GM18502 (cell line): ENCODE measurements around the gene RCOR2.

ENCODE experiments used
- ATAC-seq: cut with Tn5 transposase; IDR thresholded peaks from one replicate; pipeline ENCODE4 v1.9.1; 2021; ENCODE audit warnings: mild to moderate bottlenecking; ENCODE audit not compliant: unreplicated experiment, poor library complexity

The RCOR2 gene

DNA sequence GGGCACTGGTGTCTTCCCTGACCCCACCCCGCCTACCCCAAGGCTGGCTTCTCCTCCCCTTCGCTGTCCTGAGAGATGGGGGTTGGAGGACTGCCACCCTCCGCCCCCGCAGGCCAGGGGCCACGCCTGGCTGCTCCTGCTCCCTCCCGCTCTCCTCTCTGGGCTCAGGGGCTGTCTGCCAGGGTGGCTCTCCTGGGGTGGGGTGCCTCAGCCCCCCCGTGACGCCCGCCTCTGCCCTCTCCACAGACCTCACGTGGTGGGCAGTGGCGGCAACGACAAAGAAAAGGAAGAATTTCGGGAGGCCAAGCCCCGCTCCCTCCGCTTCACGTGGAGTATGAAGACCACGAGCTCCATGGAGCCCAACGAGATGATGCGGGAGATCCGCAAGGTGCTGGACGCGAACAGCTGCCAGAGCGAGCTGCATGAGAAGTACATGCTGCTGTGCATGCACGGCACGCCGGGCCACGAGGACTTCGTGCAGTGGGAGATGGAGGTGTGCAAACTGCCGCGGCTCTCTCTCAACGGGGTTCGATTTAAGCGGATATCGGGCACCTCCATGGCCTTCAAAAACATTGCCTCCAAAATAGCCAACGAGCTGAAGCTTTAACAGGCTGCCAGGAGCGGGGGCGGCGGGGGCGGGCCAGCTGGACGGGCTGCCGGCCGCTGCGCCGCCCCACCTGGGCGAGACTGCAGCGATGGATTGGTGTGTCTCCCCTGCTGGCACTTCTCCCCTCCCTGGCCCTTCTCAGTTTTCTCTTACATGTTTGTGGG, 8.1 kb downstream of the RCOR2 start:
- ATAC-seq = no peak

DNA sequence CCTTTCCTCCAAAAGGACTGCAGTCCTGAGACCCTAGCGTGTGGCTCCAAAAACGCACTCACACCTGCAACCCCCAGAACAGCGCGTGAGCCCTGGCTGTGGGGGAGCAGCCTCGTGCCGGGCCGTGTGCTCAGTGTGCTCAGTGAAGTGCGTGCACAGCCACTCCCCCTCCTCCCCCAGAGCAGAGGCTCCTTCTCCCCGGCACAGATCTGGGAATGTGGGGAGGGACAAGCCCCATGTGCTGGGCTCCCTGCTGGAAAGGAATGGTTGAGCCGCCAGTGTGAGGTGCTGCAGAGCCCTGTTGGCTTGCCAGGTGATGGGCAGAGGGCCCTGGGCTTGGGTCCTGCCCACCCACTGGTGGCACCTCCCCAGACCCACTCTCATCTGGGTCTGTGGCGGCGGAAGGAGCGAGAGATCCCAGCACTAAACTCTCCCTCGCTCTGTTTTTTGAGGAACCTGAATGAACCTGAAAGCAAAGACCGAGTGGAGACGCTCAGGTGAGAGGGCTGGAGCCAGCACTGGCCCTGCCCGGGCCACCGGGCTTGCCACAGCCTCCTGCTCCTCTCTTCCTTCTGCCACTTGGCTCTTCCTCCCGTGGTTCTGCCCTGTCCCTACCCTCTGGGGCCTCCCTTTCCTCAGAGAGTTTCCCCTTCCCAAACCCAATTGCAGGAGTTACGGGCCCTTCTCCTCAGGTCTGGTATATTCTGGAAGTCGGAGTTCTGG, 9.0 kb downstream of the RCOR2 start:
- no peak for ATAC-seq

DNA sequence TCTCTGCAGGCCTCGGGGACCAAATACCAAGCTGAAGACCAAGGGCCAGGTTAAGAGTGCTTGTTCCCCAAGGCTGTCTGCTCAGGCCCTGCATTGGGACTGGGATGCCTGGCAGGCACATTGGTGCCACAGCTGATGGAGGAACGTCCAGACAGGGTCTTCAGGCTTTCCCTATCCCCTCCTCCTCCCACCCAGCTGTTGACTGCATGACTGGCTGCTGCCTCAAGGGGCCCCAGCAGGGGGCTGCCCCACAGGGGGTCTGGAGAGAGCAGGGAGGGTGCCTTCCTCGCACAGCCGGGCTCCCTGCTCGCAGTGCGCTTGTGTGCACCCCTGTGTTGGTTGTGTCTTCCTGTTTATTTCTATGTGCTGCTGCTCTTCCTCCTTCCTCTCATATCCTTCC, 9.9 kb downstream of the RCOR2 start:
- no peak for ATAC-seq

- no peak for ATAC-seq
Observed at GRCh38 chr11:63906585-63906984, 10.4 kb downstream of the RCOR2 start.

DNA sequence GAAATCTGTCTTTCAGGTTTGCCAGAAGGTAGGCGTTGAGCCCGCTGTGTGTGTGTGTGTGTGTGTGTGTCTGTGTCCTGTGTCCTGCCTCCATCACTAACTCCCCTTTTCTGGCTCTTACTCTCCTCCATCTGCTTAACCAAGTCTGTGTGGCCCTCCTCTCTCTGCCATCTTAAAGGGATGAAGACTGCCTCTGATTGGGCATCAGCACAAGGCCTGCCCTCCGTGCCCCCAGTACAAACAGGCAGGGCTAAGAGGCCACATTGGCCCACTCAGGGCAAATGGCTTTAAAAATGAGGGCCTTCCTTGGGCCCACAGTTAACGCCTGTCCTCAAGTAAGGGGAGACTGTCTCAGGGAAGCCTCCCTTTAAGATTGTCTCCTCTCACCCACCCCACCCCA, 10.9 kb downstream of the RCOR2 start:
- ATAC-seq = no peak

GRCh38 chr11:63905179-63905578, 11.8 kb downstream of the RCOR2 start:
- ATAC-seq = no peak

DNA sequence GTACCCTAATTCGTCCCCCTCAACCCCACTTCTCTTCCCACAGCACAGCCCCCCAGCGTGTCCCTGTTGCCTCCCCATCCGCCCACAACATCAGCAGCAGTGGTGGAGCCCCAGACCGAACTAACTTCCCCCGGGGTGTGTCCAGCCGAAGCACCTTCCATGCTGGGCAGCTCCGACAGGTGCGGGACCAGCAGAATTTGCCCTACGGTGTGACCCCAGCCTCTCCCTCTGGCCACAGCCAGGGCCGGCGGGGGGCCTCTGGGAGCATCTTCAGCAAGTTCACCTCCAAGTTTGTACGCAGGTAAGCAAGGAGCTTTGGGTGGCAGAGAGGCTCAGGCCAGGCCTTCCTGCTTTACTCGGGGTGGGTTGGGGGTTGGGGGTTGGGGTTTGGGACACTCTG, 12.2 kb downstream of the RCOR2 start:
- ATAC-seq = no peak

DNA sequence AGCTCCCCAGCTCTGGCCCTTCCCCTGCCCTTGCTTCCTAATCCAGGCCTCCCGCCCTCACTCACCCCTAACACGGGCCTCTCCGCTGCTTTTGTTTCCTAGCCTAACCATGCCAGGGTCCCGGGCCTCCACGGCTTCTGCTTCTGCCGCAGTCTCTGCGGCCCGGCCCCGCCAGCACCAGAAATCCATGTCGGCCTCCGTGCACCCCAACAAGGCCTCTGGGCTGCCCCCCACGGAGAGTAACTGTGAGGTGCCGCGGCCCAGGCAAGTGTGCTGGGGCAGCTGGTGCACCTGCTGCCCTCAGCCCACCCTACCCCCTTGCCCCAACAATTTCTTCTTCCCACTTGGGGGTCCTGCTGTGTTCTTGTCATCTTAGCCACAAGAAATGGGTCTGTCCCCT, 13.1 kb downstream of the RCOR2 start:
- no peak for ATAC-seq

- no peak for ATAC-seq
Observed at GRCh38 chr11:63901660-63902059, 15.3 kb downstream of the RCOR2 start.

DNA sequence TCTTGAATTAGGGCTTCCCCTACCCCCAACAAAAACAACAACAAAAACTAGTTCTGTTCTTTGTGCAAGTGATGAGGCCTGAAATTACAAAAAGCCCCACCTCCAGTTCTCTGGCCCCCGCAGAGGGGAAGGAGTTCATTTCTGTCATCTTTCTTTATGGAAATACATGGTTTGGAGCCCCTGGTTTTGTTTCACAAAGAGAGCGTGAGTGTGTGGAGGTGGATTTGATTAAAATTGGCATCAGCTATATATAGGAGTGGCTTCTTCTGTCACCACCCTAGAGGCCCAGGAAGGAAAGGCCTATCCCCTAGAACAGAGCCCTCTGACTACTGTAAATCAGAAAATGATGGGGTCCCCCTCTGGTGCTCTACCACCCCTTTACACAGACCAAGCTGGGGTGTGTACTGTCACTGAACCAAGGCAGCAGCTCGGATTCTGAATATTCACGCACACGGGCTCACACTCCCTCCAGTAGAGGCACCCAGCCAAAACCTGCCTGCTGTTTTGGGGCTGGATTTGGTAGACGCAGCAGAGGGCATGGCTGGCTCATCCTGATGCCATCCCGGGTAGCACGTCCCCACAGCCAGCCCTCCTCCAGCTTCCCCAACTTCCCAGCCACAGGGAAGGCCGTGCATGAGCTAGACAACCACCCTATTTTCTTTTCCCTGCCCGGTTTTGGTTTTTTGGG, 19.4 kb downstream of the RCOR2 start:
- ATAC-seq = no peak

- no peak for ATAC-seq
Observed at GRCh38 chr11:63896071-63896470, 20.9 kb downstream of the RCOR2 start.

DNA sequence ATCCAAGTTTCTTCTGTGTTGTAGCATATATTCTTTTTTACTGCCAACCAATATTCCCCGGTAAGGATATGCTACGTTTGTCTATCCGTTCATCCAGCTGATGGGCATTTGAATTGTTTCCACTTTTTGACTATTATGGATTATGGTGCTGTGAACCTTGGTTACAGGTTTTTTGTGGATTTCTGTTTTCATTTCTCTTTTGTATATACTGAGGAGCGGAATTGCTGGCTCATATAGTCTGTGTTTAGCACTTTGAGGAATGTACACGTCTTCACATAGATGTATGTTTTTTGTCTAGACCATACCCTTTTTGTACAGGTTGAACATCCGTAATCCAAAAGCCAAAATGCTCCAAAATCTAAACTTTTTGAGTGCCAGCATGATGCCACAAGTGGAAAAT, 23.6 kb downstream of the RCOR2 start:
- no peak for ATAC-seq

DNA sequence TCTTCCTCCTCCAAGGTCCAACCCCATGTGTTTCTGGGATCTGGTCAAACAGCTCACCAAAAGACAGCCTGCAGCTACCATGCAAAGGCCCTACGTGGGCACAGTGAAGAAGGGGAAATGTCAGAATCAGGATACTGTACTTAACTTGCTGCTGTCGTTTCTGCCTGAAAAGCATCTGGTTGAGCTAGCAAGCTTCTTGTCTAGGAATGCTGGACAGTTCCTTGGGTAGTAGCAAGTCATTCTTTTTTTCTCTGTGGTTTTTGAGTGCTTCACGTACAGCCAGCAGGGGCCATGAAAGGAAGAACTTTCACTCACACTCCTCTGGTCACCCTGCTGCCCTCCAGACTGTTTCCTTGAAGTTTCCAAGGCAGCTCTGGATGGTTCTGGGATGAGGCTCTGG, 24.7 kb downstream of the RCOR2 start:
- ATAC-seq = no peak

DNA sequence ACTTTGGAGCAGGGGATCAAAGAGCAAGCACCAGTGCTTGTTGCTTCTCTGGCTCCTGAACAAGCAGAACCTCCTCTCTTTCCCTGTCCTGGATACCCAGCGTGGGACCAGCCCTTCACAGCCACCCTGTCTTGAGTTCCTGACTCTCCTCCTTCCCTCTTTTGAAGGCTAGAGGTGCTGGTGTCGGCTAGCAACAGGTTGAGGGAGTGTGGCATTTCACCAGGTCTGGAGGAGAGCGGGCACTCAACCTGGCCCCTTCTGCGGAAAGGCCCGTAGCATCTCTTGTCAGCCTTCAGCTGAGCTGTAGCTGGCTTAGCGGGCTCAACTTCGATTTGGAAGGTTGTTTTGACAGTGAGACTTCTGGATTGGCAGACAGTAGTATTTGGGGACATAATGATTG, 26.6 kb downstream of the RCOR2 start:
- no peak for ATAC-seq

DNA sequence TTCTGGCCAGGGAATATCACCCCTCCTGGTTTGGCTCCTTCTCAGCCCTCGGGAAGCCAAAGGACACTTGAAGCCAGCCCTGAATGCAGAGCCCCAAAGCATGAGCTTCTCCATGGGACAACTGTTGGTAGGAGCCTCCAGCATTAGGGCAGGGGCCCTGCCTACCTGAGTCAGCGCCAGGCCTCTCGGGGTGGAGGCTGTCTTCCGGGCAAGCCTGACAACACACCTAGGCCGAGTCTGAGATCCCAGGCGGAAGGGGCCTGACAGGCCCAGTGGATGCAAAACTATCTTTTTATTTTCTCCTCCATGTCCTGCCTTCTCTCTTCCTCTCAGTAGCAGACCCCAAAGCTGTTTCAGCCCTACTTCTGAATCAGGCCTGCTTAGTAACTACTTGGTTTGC, 27.6 kb downstream of the RCOR2 start:
- ATAC-seq = no peak

- peak; percentile 57 for ATAC-seq
Observed at GRCh38 chr11:63888170-63889086, 28.5 kb downstream of the RCOR2 start.

GRCh38 chr11:63887386-63887999, 29.5 kb downstream of the RCOR2 start:
- ATAC-seq = no peak

DNA sequence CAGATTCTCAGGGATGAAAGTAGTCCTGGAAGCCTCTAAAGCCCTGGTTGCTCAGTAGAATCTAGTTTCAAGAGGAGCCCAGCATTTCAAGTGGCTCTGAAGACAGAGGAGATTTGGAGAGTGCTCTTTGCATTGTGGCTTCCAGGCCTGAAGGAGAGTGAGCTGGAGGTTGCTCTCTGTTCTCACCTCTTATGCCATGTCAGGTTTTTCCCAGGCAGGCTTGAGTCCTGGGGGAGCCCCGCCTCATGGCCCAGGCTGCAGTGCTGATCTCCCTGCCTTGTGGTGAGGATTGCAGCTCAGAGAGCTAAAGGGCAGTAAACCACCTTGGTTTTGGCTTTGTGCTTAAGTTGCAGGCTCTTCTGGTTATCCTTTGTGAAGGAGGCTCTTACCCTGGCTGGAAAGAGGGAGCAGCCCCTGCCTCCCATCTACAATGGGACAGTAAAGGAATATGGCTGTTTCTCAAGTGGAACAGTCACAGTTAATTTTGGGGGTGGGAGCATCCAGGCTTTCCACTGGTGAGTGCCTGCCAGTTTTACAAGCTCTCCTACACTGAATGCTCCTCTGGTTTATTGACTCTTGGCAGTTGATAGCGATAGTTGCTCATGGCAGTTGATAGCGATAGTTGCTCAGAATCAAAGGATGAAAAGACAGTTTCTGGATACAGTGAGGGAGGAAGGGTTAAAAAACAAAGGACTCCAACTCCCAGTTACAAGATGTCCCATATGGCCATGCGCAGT, 32.6 kb downstream of the RCOR2 start:
- ATAC-seq = no peak

- ATAC-seq = no peak
Observed at GRCh38 chr11:63883791-63884190, 33.2 kb downstream of the RCOR2 start.
